HEK293 (cell line): ENCODE results near the gene AKAP17A.
"Not testable (repeated sequence)": the region's sequence is repeated elsewhere in the genome, so short reads cannot be mapped to it uniquely, and the experiment has no call there.

Experiments
- CTCF ChIA-PET: fragments of 350-600 bp; formaldehyde crosslinking; extraction: SDS; loops from one replicate; lab custom pipeline; 2021; ENCODE audit warnings: antibody characterized with exemption; lab: Yijun Ruan, JAX
- POLR2A ChIA-PET: fragments of 300-600 bp; formaldehyde crosslinking; extraction: SDS; loops from one replicate; lab custom pipeline; 2020; ENCODE audit warnings: antibody characterized with exemption, inconsistent platforms; lab: Yijun Ruan, JAX
- H3K27ac ChIP-seq: fragments of 200-500 bp; sonication (Bioruptor generic); 2 replicates; pipeline ENCODE4 v1.5.1; 2014; ENCODE audit warnings: low read depth, low read length, control low read depth, inconsistent platforms; ENCODE audit errors: extremely low read depth
- H3K36me3 ChIP-seq, 2 experiments: fragments of 200-500 bp in 1 of 2; sonication (Bioruptor generic) in 1 of 2; 1 replicate in 1 of 2; 2 replicates in 1 of 2; pipeline ENCODE4 v1.5.1; 2014 to 2017; ENCODE audit warnings: inconsistent platforms in 2 of 2, low read length in 2 of 2; ENCODE audit not compliant: control insufficient read depth in 2 of 2, insufficient read depth in 1 of 2
- H3K4me1 ChIP-seq: fragments of 200-500 bp; sonication (Bioruptor generic); 2 replicates; pipeline ENCODE4 v1.5.1; 2014; ENCODE audit warnings: mild to moderate bottlenecking, low read length, inconsistent platforms; ENCODE audit not compliant: control insufficient read depth, insufficient read depth
- H3K4me3 ChIP-seq: 2 replicates; pipeline ENCODE4 v1.5.1; 2011; ENCODE audit warnings: low read depth, mild to moderate bottlenecking, control low read depth, low read length, moderate library complexity
- H3K9me3 ChIP-seq: fragments of 200-500 bp; sonication (Bioruptor generic); 2 replicates; pipeline ENCODE4 v1.5.1; 2014; ENCODE audit warnings: low read depth, low read length, inconsistent platforms; ENCODE audit not compliant: control insufficient read depth, insufficient read depth
- ELK4 ChIP-seq: IDR thresholded peaks from 2 replicates; pipeline ENCODE4 v1.6.1; 2011; ENCODE audit warnings: mild to moderate bottlenecking, low read depth, low read length, borderline replicate concordance
- GLI2 ChIP-seq: fragments of 450-650 bp; formaldehyde crosslinking; IDR thresholded peaks from 2 replicates; pipeline ENCODE4; 2017; ENCODE audit warnings: missing biosample characterization, missing genetic modification characterization, low read depth, borderline replicate concordance
- GLIS2 ChIP-seq: fragments of 450-650 bp; formaldehyde crosslinking; IDR thresholded peaks from 2 replicates; pipeline ENCODE4 v1.5.1; 2016; ENCODE audit warnings: missing biosample characterization, missing genetic modification characterization
- HOXA7 ChIP-seq: sonication (generic); formaldehyde crosslinking; IDR thresholded peaks from 2 replicates; pipeline ENCODE4 v1.8.1; 2022; ENCODE audit warnings: missing genetic modification reagents, borderline replicate concordance
- MYNN ChIP-seq: fragments of 450-650 bp; formaldehyde crosslinking; IDR thresholded peaks from 2 replicates; pipeline ENCODE4 v1.5.1; 2016; ENCODE audit warnings: missing biosample characterization, missing genetic modification characterization, borderline replicate concordance
- SETDB1 ChIP-seq: IDR thresholded peaks from one replicate; pipeline ENCODE4 v1.6.1; 2017; ENCODE audit warnings: mild to moderate bottlenecking, low read length, moderate library complexity, mixed read lengths; ENCODE audit not compliant: insufficient read length
- ZNF112 ChIP-seq: fragments of 450-650 bp; formaldehyde crosslinking; IDR thresholded peaks from 2 replicates; pipeline ENCODE4 v1.5.0; 2017; ENCODE audit warnings: missing biosample characterization, missing genetic modification characterization
- ZNF239 ChIP-seq: fragments of 450-650 bp; formaldehyde crosslinking; IDR thresholded peaks from 2 replicates; pipeline ENCODE4 v1.5.1; 2016; ENCODE audit warnings: missing biosample characterization, missing genetic modification characterization
- ZNF24 ChIP-seq: fragments of 450-650 bp; formaldehyde crosslinking; IDR thresholded peaks from 2 replicates; pipeline ENCODE4 v1.5.1; 2016; ENCODE audit warnings: missing biosample characterization, missing genetic modification characterization
- ZNF544 ChIP-seq: fragments of 450-650 bp; formaldehyde crosslinking; IDR thresholded peaks from 2 replicates; pipeline ENCODE4 v1.5.0; 2017; ENCODE audit warnings: missing biosample characterization, missing genetic modification characterization
- ZNF548 ChIP-seq: fragments of 450-650 bp; formaldehyde crosslinking; IDR thresholded peaks from 2 replicates; pipeline ENCODE4 v1.5.1; 2016; ENCODE audit warnings: missing biosample characterization, missing genetic modification characterization
- ZNF654 ChIP-seq: fragments of 450-650 bp; formaldehyde crosslinking; IDR thresholded peaks from 2 replicates; pipeline ENCODE4 v1.5.1; 2016; ENCODE audit warnings: low read depth, missing biosample characterization, missing genetic modification characterization
- ZSCAN30 ChIP-seq: fragments of 450-650 bp; IDR thresholded peaks from 2 replicates; pipeline ENCODE4 v1.5.1; 2018; ENCODE audit warnings: missing biosample characterization, mild to moderate bottlenecking, missing genetic modification characterization, moderate library complexity
- ZSCAN4 ChIP-seq: fragments of 450-650 bp; formaldehyde crosslinking; IDR thresholded peaks from 2 replicates; pipeline ENCODE4 v1.5.1; 2017; ENCODE audit warnings: missing biosample characterization, missing genetic modification characterization
- TF ChIP-seq, protein P1 (sequence below): fragments of 450-650 bp; formaldehyde crosslinking; IDR thresholded peaks from 2 replicates; pipeline ENCODE4 v1.5.1; 2016; ENCODE audit warnings: missing biosample characterization, missing genetic modification characterization
- TF ChIP-seq, protein P2 (sequence below): fragments of 450-650 bp; formaldehyde crosslinking; IDR thresholded peaks from 2 replicates; pipeline ENCODE4 v1.5.1; 2016; ENCODE audit warnings: missing biosample characterization, missing genetic modification characterization
- TF ChIP-seq, protein P3 (sequence below): fragments of 450-650 bp; formaldehyde crosslinking; IDR thresholded peaks from 2 replicates; pipeline ENCODE4 v1.5.1; 2016; ENCODE audit warnings: missing biosample characterization, missing genetic modification characterization, borderline replicate concordance

The AKAP17A gene

DNA sequence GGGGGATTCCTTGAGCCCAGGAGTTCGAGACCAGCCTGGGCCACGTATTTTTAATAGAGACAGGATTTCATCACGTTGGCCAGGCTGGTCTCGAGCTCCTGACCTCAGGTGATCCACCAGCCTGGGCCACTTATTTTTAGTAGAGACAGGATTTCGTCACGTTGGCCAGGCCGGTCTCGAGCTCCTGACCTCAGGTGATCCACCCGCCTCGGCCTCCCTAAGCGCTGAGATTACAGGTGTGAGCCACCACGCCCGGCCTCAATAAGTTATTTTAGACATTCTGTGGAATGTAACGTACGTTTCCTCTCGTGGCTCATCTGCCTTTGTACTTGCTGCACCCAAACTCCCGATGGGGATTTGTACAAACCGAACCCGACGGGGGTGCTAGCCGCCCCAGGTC lies 32.3 kb downstream of the AKAP17A start:
- H3K9me3 ChIP-seq = no peaks in the 10 kb centered on the region
- no peak overlapping the region for H3K27ac ChIP-seq
- H3K4me3 ChIP-seq = no peak overlapping the region
- TF ChIP-seq ZNF544 (tag by site-specific recombination) (no peak), MYNN (tag by site-specific recombination) (no peak), ELK4 (no peak), SETDB1 (no peak), ZNF24 (no peak), GLI2 (no peak), ZNF654 (tag by site-specific recombination) (no peak), ZSCAN4 (tag by site-specific recombination) (no peak), GLIS2 (tag by site-specific recombination) (no peak), ZSCAN30 (tag by site-specific recombination) (no peak), HOXA7 (CRISPR knock-in tag) (no peak), ZNF548 (tag by site-specific recombination) (no peak), ZNF239 (tag by site-specific recombination) (no peak), ZNF112 (tag by site-specific recombination) (no peak)
- TF ChIP-seq, protein P1, sequence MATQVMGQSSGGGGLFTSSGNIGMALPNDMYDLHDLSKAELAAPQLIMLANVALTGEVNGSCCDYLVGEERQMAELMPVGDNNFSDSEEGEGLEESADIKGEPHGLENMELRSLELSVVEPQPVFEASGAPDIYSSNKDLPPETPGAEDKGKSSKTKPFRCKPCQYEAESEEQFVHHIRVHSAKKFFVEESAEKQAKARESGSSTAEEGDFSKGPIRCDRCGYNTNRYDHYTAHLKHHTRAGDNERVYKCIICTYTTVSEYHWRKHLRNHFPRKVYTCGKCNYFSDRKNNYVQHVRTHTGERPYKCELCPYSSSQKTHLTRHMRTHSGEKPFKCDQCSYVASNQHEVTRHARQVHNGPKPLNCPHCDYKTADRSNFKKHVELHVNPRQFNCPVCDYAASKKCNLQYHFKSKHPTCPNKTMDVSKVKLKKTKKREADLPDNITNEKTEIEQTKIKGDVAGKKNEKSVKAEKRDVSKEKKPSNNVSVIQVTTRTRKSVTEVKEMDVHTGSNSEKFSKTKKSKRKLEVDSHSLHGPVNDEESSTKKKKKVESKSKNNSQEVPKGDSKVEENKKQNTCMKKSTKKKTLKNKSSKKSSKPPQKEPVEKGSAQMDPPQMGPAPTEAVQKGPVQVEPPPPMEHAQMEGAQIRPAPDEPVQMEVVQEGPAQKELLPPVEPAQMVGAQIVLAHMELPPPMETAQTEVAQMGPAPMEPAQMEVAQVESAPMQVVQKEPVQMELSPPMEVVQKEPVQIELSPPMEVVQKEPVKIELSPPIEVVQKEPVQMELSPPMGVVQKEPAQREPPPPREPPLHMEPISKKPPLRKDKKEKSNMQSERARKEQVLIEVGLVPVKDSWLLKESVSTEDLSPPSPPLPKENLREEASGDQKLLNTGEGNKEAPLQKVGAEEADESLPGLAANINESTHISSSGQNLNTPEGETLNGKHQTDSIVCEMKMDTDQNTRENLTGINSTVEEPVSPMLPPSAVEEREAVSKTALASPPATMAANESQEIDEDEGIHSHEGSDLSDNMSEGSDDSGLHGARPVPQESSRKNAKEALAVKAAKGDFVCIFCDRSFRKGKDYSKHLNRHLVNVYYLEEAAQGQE = no peak
- TF ChIP-seq, protein P2, sequence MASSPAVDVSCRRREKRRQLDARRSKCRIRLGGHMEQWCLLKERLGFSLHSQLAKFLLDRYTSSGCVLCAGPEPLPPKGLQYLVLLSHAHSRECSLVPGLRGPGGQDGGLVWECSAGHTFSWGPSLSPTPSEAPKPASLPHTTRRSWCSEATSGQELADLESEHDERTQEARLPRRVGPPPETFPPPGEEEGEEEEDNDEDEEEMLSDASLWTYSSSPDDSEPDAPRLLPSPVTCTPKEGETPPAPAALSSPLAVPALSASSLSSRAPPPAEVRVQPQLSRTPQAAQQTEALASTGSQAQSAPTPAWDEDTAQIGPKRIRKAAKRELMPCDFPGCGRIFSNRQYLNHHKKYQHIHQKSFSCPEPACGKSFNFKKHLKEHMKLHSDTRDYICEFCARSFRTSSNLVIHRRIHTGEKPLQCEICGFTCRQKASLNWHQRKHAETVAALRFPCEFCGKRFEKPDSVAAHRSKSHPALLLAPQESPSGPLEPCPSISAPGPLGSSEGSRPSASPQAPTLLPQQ (tag by site-specific recombination) = no peak
- TF ChIP-seq, protein P3, sequence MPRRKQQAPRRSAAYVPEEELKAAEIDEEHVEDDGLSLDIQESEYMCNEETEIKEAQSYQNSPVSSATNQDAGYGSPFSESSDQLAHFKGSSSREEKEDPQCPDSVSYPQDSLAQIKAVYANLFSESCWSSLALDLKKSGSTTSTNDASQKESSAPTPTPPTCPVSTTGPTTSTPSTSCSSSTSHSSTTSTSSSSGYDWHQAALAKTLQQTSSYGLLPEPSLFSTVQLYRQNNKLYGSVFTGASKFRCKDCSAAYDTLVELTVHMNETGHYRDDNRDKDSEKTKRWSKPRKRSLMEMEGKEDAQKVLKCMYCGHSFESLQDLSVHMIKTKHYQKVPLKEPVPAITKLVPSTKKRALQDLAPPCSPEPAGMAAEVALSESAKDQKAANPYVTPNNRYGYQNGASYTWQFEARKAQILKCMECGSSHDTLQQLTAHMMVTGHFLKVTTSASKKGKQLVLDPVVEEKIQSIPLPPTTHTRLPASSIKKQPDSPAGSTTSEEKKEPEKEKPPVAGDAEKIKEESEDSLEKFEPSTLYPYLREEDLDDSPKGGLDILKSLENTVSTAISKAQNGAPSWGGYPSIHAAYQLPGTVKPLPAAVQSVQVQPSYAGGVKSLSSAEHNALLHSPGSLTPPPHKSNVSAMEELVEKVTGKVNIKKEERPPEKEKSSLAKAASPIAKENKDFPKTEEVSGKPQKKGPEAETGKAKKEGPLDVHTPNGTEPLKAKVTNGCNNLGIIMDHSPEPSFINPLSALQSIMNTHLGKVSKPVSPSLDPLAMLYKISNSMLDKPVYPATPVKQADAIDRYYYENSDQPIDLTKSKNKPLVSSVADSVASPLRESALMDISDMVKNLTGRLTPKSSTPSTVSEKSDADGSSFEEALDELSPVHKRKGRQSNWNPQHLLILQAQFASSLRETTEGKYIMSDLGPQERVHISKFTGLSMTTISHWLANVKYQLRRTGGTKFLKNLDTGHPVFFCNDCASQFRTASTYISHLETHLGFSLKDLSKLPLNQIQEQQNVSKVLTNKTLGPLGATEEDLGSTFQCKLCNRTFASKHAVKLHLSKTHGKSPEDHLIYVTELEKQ = no peak
- H3K36me3 ChIP-seq = no peaks in the 10 kb centered on the region; a peak in 1 of 3 replicates
- ChIA-PET POLR2A (no interaction called here), CTCF (no interaction called here)
- no peaks in the 10 kb centered on the region for H3K4me1 ChIP-seq

DNA sequence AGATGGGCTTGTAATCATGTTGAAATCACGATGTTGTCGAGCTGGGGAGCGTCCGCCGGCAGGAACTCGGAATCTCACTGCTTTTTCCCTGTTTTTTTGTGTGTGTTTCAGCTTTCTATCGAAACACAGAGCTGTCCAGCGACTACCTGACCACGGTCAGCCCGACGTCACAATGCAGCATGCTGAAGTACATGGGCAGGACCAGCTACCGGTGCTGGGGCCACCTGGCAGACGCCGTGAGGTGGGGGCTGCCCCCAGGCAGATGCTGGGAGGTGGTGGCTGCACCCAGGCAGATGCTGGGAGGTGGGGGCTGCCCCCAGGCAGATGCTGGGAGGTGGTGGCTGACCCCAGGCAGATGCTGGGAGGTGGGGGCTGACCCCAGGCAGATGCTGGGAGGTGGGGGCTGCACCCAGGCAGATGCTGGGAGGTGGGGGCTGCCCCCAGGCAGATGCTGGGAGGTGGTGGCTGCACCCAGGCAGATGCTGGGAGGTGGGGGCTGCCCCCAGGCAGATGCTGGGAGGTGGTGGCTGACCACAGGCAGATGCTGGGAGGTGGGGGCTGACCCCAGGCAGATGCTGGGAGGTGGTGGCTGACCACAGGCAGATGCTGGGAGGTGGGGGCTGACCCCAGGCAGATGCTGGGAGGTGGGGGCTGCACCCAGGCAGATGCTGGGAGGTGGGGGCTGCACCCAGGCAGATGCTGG lies 32.9 kb downstream of the AKAP17A start:
- CTCF ChIA-PET, H3K36me3 ChIP-seq, POLR2A ChIA-PET, H3K9me3 ChIP-seq, H3K27ac ChIP-seq, H3K4me3 ChIP-seq, H3K4me1 ChIP-seq: not testable (repeated sequence)

DNA sequence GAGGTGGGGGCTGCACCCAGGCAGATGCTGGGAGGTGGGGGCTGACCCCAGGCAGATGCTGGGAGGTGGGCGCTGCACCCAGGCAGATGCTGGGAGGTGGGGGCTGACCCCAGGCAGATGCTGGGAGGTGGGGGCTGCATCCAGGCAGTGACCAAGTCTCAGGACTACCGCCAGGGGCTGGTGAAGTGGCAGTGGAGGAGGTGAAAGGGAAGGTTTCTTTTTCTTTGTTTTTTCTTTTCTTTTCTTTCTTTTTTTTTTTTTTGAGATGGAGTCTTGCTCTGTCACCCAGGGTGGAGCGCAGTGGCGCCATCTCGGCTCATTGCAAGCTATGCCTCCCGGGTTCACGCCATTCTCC lies 33.4 kb downstream of the AKAP17A start:
- CTCF ChIA-PET, H3K9me3 ChIP-seq, H3K27ac ChIP-seq, H3K4me3 ChIP-seq, H3K36me3 ChIP-seq, POLR2A ChIA-PET, H3K4me1 ChIP-seq: not testable (repeated sequence)
